Hepatocyte (in vitro differentiated cells): ENCODE measurements around the gene FAM50A.

Experiments used
- EZH2phosphoT487 ChIP-seq: fragments of 200-600 bp; sonication (generic); IDR thresholded peaks from one replicate; pipeline ENCODE4 v1.6.1; 2018; ENCODE audit warnings: antibody characterized with exemption, mild to moderate bottlenecking, low read depth, moderate library complexity; ENCODE audit not compliant: unreplicated experiment, severe bottlenecking
- TF ChIP-seq, protein P1 (sequence below): fragments of 200-600 bp; sonication (generic); IDR thresholded peaks from 2 replicates; pipeline ENCODE4 v1.5.1; 2016; ENCODE audit warnings: antibody characterized with exemption, mild to moderate bottlenecking; ENCODE audit not compliant: poor library complexity

DNA sequence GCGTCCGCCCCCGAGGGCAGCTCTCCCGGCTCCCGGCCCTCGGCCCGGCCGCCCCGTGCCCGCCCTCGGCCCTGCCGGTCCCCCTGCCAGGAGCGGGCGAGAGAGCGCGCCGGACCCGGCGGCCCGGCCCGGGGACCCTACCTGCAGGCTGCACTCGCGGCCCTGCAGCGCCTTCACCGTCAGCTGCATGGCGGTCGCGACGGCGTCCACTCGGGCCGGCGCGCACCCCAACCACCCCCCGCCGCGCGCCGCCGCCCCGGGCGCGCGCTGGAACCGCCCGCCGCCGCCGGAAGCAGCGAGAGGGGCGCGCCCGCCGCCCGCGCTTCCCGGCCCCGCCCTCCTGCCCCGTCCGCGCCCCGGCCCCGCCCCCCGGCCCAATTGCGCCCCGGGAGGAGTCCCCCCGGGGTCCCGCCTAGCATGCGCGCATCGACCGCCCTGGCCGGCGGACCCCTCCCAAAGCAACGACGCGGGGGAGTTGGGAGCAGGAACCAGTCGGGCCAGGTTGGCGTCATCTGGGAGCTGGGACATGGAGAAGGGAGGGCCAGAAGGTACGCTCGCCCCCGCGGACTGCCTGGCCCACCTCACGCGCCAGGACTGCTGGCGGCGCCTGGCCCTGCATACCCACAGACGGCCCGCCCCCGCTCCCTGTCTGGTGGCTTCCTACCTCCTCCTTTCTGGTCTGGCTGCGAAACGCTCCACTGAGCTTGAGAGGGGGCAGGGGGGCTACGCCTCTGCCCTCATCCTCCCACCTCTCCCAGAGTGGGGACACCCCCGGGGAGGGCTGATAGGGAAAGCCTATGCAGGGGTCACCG is 42.7 kb downstream of the FAM50A start, which contains the start of gene UBL4A:
- TF ChIP-seq, protein P1, sequence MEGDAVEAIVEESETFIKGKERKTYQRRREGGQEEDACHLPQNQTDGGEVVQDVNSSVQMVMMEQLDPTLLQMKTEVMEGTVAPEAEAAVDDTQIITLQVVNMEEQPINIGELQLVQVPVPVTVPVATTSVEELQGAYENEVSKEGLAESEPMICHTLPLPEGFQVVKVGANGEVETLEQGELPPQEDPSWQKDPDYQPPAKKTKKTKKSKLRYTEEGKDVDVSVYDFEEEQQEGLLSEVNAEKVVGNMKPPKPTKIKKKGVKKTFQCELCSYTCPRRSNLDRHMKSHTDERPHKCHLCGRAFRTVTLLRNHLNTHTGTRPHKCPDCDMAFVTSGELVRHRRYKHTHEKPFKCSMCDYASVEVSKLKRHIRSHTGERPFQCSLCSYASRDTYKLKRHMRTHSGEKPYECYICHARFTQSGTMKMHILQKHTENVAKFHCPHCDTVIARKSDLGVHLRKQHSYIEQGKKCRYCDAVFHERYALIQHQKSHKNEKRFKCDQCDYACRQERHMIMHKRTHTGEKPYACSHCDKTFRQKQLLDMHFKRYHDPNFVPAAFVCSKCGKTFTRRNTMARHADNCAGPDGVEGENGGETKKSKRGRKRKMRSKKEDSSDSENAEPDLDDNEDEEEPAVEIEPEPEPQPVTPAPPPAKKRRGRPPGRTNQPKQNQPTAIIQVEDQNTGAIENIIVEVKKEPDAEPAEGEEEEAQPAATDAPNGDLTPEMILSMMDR, result no peak
- TF ChIP-seq EZH2phosphoT487, result no peak
